ENCODE data around the gene CRTC1.

DNA sequence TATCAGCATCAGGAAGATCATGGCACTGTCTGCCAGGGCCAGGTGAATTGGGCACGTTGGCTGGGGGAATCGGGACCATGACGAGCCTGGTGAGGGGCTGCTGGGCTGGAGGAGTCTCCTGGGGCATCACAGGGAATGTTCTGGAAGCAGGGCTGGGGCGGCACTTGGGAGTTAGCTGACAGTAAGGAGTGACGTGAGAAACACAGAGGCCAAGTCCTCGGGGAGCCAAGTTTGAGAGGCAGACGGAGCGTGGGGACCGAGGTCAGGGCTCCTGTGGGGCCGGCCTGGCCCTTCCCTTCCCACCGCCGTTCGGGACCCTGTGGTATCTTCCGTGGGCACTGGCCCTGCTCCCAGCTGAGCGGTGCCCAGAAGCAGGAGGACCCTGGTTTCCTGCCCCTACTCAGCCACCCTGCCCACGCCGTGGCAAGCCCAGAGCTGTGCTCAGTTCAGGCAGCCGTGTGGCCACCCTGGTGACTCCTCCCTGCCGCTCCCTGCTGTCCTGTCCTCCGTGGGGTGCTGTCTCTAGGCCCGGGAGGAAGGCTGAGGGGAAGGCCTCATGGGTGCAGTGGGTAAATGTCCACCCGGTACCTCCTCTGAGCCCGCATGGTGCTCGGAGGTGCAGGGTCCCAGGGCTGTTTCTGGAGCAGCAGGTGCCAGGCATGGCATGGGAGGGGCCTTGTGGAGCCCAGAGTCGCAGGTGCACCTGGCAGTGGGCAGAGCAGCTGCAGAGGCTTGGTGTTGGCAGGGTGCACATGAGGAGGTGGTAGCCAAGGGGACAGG lies 25.2 kb downstream of the CRTC1 start:
- TF ChIP-seq, protein P1, sequence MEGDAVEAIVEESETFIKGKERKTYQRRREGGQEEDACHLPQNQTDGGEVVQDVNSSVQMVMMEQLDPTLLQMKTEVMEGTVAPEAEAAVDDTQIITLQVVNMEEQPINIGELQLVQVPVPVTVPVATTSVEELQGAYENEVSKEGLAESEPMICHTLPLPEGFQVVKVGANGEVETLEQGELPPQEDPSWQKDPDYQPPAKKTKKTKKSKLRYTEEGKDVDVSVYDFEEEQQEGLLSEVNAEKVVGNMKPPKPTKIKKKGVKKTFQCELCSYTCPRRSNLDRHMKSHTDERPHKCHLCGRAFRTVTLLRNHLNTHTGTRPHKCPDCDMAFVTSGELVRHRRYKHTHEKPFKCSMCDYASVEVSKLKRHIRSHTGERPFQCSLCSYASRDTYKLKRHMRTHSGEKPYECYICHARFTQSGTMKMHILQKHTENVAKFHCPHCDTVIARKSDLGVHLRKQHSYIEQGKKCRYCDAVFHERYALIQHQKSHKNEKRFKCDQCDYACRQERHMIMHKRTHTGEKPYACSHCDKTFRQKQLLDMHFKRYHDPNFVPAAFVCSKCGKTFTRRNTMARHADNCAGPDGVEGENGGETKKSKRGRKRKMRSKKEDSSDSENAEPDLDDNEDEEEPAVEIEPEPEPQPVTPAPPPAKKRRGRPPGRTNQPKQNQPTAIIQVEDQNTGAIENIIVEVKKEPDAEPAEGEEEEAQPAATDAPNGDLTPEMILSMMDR (IDR thresholded peaks at IDR 0.05 in 4 of 5, conservative IDR thresholded peaks at IDR 0.05 in 1 of 5), result no peak
- no peak for TF ChIP-seq POLR2A (IDR thresholded peaks at IDR 0.05)
